B cell (primary cell): ENCODE results near the gene ZIC5. TPM values are rescaled to one million over a fixed set of nuclear protein-coding genes. Genes with fewer than 3 reads are reported as not detected.

Experiments
- ATAC-seq: fragments of 200-7000 bp; cut with Tn5 transposase; one replicate; pipeline ENCODE4 v1.10.0; 2021; ENCODE audit warnings: low read depth, mild to moderate bottlenecking, moderate number of reproducible peaks, moderate library complexity
- CTCF ChIA-PET: fragments of 350-600 bp; sonication (Branson Sonifier 250); formaldehyde crosslinking; loops from one replicate; lab custom pipeline; 2021; ENCODE audit warnings: antibody characterized with exemption, inconsistent platforms; lab: Charles Lee
- POLR2A ChIA-PET: fragments of 350-600 bp; sonication (Branson Sonifier 250); formaldehyde crosslinking; loops from one replicate; lab custom pipeline; 2021; ENCODE audit warnings: antibody characterized with exemption; lab: Charles Lee
- DNase-seq: peaks from one replicate; pipeline ENCODE4 v3.0.0; 2013
- H2AFZ ChIP-seq: 2 replicates; pipeline ENCODE4 v1.6.1; 2012; ENCODE audit warnings: mild to moderate bottlenecking, low read depth, low read length; ENCODE audit not compliant: insufficient read depth, poor library complexity, severe bottlenecking
- H3K27ac ChIP-seq, 2 donors: 1 replicate in 1 of 2; 2 replicates in 1 of 2; pipeline ENCODE4 v1.5.1; 2012 to 2013; ENCODE audit warnings: low read length in 2 of 2, mild to moderate bottlenecking in 2 of 2, moderate library complexity in 1 of 2
- H3K27me3 ChIP-seq, 4 experiments: fragments of 200-600 bp in 1 of 4; sonication (generic) in 1 of 4; replicated peaks in 1 of 4; 1 replicate in 2 of 4; 2 replicates in 2 of 4; pipeline versions ENCODE4 v1.6.1 to v1.7.0; 2013 to 2016; ENCODE audit warnings: low read length in 3 of 4, mild to moderate bottlenecking in 2 of 4, mixed read lengths in 1 of 4, moderate library complexity in 1 of 4; ENCODE audit not compliant: insufficient read depth in 4 of 4, control insufficient read depth in 3 of 4; ENCODE audit errors: control extremely low read depth in 1 of 4
- H3K36me3 ChIP-seq, 2 experiments: replicated peaks in 1 of 2; 1 replicate in 1 of 2; 2 replicates in 1 of 2; pipeline versions ENCODE4 v1.6.1 to v1.7.1; 2013; ENCODE audit warnings: low read length in 1 of 2; ENCODE audit not compliant: insufficient read depth in 2 of 2, control insufficient read depth in 1 of 2; ENCODE audit errors: control extremely low read depth in 1 of 2, extremely low read depth in 1 of 2
- H3K4me1 ChIP-seq, 2 donors: fragments of 200-600 bp in 1 of 2; sonication (generic) in 1 of 2; 1 replicate in 1 of 2; 2 replicates in 1 of 2; pipeline versions ENCODE4 v1.5.1 to v1.6.1; 2013 to 2017; ENCODE audit warnings: low read length in 2 of 2; ENCODE audit not compliant: control insufficient read depth in 2 of 2, insufficient read depth in 2 of 2
- H3K4me2 ChIP-seq: replicated peaks from 2 replicates; pipeline ENCODE3; 2012; ENCODE audit warnings: mild to moderate bottlenecking, low read depth, low read length; ENCODE audit not compliant: poor library complexity, severe bottlenecking
- H3K4me3 ChIP-seq, 5 experiments: fragments of 200-600 bp in 1 of 5; sonication (generic) in 1 of 5; 1 replicate in 3 of 5; 2 replicates in 2 of 5; pipeline versions ENCODE4 v1.5.1 to v1.7.0; 2011 to 2016; ENCODE audit warnings: low read length in 4 of 5, mild to moderate bottlenecking in 4 of 5, low read depth in 2 of 5, control low read depth in 1 of 5, moderate library complexity in 1 of 5; ENCODE audit not compliant: insufficient read depth in 1 of 5; ENCODE audit errors: control extremely low read depth in 1 of 5, extremely low read depth in 1 of 5
- H3K79me2 ChIP-seq: fragments of 200-600 bp; sonication (generic); one replicate; pipeline ENCODE4 v1.6.0; 2016; ENCODE audit warnings: low read length; ENCODE audit not compliant: control insufficient read depth, insufficient read depth
- H3K9ac ChIP-seq: fragments of 200-600 bp; sonication (generic); 2 replicates; pipeline ENCODE4 v1.6.1; 2017; ENCODE audit warnings: mild to moderate bottlenecking, low read length, moderate library complexity
- H3K9me3 ChIP-seq, 3 donors: one replicate each; pipeline versions ENCODE4 v1.6.1 to v1.7.1; 2013; ENCODE audit warnings: low read length in 2 of 3; ENCODE audit not compliant: control insufficient read depth in 2 of 3, insufficient read depth in 1 of 3; ENCODE audit errors: control extremely low read depth in 1 of 3
- H4K20me1 ChIP-seq: 2 replicates; pipeline ENCODE4 v1.6.0; 2012; ENCODE audit warnings: mild to moderate bottlenecking, low read length; ENCODE audit not compliant: insufficient read depth, control insufficient read depth, poor library complexity, severe bottlenecking
- H3K27ac Mint-ChIP-seq: one replicate; pipeline ENCODE4 v1.8.0; 2021; ENCODE audit warnings: mixed read lengths
- H3K27me3 Mint-ChIP-seq: one replicate; pipeline ENCODE4 v1.8.0; 2021; ENCODE audit warnings: mixed read lengths
- H3K4me1 Mint-ChIP-seq: one replicate; pipeline ENCODE4 v1.8.0; 2021; ENCODE audit warnings: mixed read lengths
- H3K4me3 Mint-ChIP-seq: one replicate; pipeline ENCODE4 v1.8.0; 2021; ENCODE audit warnings: mixed read lengths
- H3K9me3 Mint-ChIP-seq: one replicate; pipeline ENCODE4 v1.8.0; 2022; ENCODE audit warnings: mixed read lengths; ENCODE audit not compliant: insufficient read depth
- EZH2 ChIP-seq: IDR thresholded peaks from 2 replicates; pipeline ENCODE4 v1.6.1; 2012; ENCODE audit warnings: borderline replicate concordance, low read depth, mild to moderate bottlenecking, moderate library complexity, low read length; ENCODE audit not compliant: insufficient read depth, poor library complexity, severe bottlenecking
- WGBS: methylation state at CpG from one replicate; pipeline ENCODE4 v1.1.5; 2013; ENCODE audit warnings: missing lambda C conversion rate; ENCODE audit not compliant: insufficient coverage; 5-methylcytosine and 5-hydroxymethylcytosine counted together
- intact Hi-C: fragments of 100-400 bp; cut with micrococcal nuclease; formaldehyde crosslinking; loops from one replicate; pipeline ENCODE4 v1.10.0; 2022
- polyA plus RNA-seq: library from polyadenylated mRNA; depleted of rRNA; stranded (reverse); fragments of >200 nt; gene quantifications from 2 replicates; pipeline ENCODE4 v1.2.3, GENCODE V29; 2012
- total RNA-seq, 2 donors: library from RNA; stranded (reverse); fragments of 120-200 nt in 1 of 2; gene quantifications; 1 replicate in 1 of 2; 2 replicates in 1 of 2; pipeline versions ENCODE4 v1.2.3 to v1.2.4, GENCODE V29; 2013 to 2022
- TF ChIP-seq, protein P1 (sequence below): fragments of 200-600 bp; IDR thresholded peaks from one replicate; pipeline ENCODE4 v1.8.0; 2022; ENCODE audit warnings: antibody characterized with exemption, mild to moderate bottlenecking

Gene ZIC5
- total and polyA plus RNA-seq, 2 donors (not counting 1 experiment from before 2014, with no cell fraction given) = not detected

DNA sequence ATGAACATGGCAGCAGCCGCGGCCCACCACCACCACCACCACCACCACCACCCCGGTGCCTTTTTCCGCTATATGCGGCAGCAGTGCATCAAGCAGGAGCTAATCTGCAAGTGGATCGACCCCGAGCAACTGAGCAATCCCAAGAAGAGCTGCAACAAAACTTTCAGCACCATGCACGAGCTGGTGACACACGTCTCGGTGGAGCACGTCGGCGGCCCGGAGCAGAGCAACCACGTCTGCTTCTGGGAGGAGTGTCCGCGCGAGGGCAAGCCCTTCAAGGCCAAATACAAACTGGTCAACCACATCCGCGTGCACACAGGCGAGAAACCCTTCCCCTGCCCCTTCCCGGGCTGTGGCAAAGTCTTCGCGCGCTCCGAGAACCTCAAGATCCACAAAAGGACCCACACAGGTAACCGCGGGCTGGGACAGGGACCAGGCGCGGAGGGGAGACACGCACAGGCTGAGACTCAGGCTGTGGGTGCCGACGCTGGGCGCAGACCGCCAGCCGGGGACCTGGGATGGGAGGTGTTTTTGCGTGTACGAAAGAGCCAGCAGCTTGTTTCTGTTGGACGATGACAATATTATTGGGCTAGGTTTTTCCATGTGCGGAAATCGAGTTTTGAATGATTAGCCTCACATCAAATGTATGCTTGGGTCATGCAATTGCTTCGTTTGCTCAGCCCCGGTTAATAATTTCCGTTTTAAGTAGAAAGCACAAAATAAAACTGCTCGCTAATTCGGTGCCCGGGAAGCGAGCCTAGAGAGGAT lies 11.3 kb upstream of the ZIC5 start:
- Mint-ChIP-seq H3K9me3 (peaks cover 7% of the 10 kb centered on the region), H3K4me3 (peak overlapping the region; percentile 37), H3K4me1 (peaks cover 10% of the 10 kb centered on the region), H3K27me3 (peaks cover 55% of the 10 kb centered on the region), H3K27ac (peak overlapping the region; percentile 32)
- intact Hi-C loops = loop anchor here (2.0 kb wide), 1 partner anchor 14 kb away; no protein-coding TSS in a partner anchor
- Histone ChIP-seq H3K9me3 (peaks cover 1 to 64% (median 33%) of the 10 kb centered on the region in 3 donors), H3K9ac (peak overlapping the region; percentile 48), H2AFZ (peak overlapping the region; percentile 68), H3K79me2 (no peaks in the 10 kb centered on the region), H3K4me2 (peak overlapping the region; percentile 82), H3K4me1 (peaks cover 21 to 58% of the 10 kb centered on the region in 2 donors), H4K20me1 (no peaks in the 10 kb centered on the region), H3K4me3 (peak overlapping the region in 1 of 5 experiments; percentile 46), H3K27ac (no peak overlapping the region), H3K36me3 (no peaks in the 10 kb centered on the region), H3K27me3 (peaks cover 2 to 82% (median 69%) of the 10 kb centered on the region in 4 experiments)
- peak; percentile 45 for DNase-seq
- TF ChIP-seq, protein P1, sequence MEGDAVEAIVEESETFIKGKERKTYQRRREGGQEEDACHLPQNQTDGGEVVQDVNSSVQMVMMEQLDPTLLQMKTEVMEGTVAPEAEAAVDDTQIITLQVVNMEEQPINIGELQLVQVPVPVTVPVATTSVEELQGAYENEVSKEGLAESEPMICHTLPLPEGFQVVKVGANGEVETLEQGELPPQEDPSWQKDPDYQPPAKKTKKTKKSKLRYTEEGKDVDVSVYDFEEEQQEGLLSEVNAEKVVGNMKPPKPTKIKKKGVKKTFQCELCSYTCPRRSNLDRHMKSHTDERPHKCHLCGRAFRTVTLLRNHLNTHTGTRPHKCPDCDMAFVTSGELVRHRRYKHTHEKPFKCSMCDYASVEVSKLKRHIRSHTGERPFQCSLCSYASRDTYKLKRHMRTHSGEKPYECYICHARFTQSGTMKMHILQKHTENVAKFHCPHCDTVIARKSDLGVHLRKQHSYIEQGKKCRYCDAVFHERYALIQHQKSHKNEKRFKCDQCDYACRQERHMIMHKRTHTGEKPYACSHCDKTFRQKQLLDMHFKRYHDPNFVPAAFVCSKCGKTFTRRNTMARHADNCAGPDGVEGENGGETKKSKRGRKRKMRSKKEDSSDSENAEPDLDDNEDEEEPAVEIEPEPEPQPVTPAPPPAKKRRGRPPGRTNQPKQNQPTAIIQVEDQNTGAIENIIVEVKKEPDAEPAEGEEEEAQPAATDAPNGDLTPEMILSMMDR = no peak
- TF ChIP-seq EZH2 = no peak
- 14% methylated on average over 45 of the region's 48 CpGs for WGBS
- ChIA-PET CTCF (interaction anchor here (0.7 kb wide), 1 partner anchor 221 kb away, joined by 3 read pairs; no protein-coding TSS in a partner anchor), POLR2A (interaction anchor here (0.6 to 0.7 kb wide), 4 partner anchors 15 to 333 kb away, joined by 3 to 6 read pairs (median 6); no protein-coding TSS in a partner anchor)
- no peak for ATAC-seq
